Activated CD8-positive, alpha-beta T cell treated with anti-CD3 and anti-CD28 coated beads for 36 hours (primary cell): ENCODE data around the gene VTN. TPM values are rescaled to one million over a fixed set of nuclear protein-coding genes. Genes with fewer than 3 reads are reported as not detected.

Source experiments
- ATAC-seq: fragments of 200-7000 bp; cut with Tn5 transposase; one replicate; pipeline ENCODE4 v1.10.0; 2021; ENCODE audit warnings: mild to moderate bottlenecking, moderate library complexity
- CTCF ChIA-PET: fragments of 350-600 bp; sonication (Branson Sonifier 250); formaldehyde crosslinking; loops from one replicate; lab custom pipeline; 2021; ENCODE audit warnings: antibody characterized with exemption; lab: Charles Lee
- POLR2A ChIA-PET: fragments of 350-600 bp; sonication (Branson Sonifier 250); formaldehyde crosslinking; loops from one replicate; lab custom pipeline; 2021; ENCODE audit warnings: antibody characterized with exemption; lab: Charles Lee
- DNase-seq: peaks from one replicate; pipeline ENCODE4 v3.0.0-alpha.2; 2020
- H3K27ac Mint-ChIP-seq: one replicate; pipeline ENCODE4 v1.8.0; 2021; ENCODE audit warnings: mild to moderate bottlenecking, mixed read lengths
- H3K27me3 Mint-ChIP-seq: one replicate; pipeline ENCODE4 v1.8.0; 2021; ENCODE audit warnings: mixed read lengths
- H3K36me3 Mint-ChIP-seq: one replicate; pipeline ENCODE4 v1.8.0; 2021; ENCODE audit warnings: low read depth, mixed read lengths
- H3K4me1 Mint-ChIP-seq: one replicate; pipeline ENCODE4 v1.8.0; 2021; ENCODE audit warnings: low read depth, mixed read lengths
- H3K4me3 Mint-ChIP-seq: one replicate; pipeline ENCODE4 v1.8.0; 2021; ENCODE audit warnings: mild to moderate bottlenecking, moderate library complexity, mixed read lengths
- H3K9me3 Mint-ChIP-seq: one replicate; pipeline ENCODE4 v1.8.0; 2021; ENCODE audit warnings: mixed read lengths
- CTCF ChIP-seq: fragments of 200-600 bp; IDR thresholded peaks from one replicate; pipeline ENCODE4 v1.8.0; 2022; ENCODE audit warnings: antibody characterized with exemption, mild to moderate bottlenecking
- intact Hi-C: fragments of 100-400 bp; cut with micrococcal nuclease; formaldehyde crosslinking; loops from one replicate; pipeline ENCODE4 v1.10.0; 2022
- total RNA-seq, 2 experiments: library from RNA; stranded (reverse); gene quantifications; one replicate each; pipeline ENCODE4 v1.2.3, GENCODE V29; 2021

VTN gene
- total RNA-seq, 2 experiments from 2014 or later, result 0.11 TPM; not detected in 1

GRCh38 chr17:28390141-28390540 lies 20.0 kb upstream of the VTN start:
- Mint-ChIP-seq H3K9me3 (no peaks in the 10 kb centered on the region), H3K4me3 (no peak overlapping the region), H3K4me1 (peaks cover 4% of the 10 kb centered on the region), H3K36me3 (peaks cover 29% of the 10 kb centered on the region), H3K27ac (no peak overlapping the region), H3K27me3 (no peaks in the 10 kb centered on the region)
- DNase-seq (no peak), ATAC-seq (no peak)
- ChIA-PET CTCF (no interaction called here), POLR2A (no interaction called here)
- intact Hi-C loops, result no loop called here
- TF ChIP-seq CTCF, result no peak

GRCh38 chr17:28388106-28388505 lies 18.0 kb upstream of the VTN start:
- no peak overlapping the region for H3K27ac Mint-ChIP-seq
- H3K36me3 Mint-ChIP-seq, result peaks cover 24% of the 10 kb centered on the region
- CTCF ChIA-PET, result no interaction called here

DNA sequence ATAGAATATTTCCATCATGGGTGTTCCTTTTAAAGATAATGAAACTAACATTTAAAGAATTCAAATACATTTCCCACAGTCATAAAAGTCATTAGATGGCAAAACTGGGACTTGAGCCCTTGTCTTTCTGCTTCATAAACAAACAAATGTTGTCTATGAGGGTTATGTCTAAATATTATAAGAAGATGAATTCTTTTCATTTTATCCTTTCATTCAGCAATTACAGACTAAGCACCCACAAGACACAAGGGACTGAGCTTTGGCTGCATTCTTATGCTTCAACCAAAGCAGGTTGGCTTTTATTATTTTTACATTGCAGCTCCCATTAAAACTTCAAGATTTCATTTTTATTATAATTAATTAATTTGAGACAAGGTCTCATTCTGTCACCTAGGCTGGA lies 16.3 kb upstream of the VTN start:
- Mint-ChIP-seq H3K27me3 (peaks cover 2% of the 10 kb centered on the region), H3K9me3 (no peaks in the 10 kb centered on the region), H3K36me3 (peaks cover 29% of the 10 kb centered on the region), H3K27ac (no peak overlapping the region), H3K4me3 (no peak overlapping the region), H3K4me1 (peaks cover 20% of the 10 kb centered on the region)
- CTCF ChIA-PET, result interaction anchor here (1.0 to 1.4 kb wide), 4 partner anchors 19 to 135 kb away, joined by 3 to 6 read pairs (median 4); no protein-coding TSS in a partner anchor
- ATAC-seq (no peak), DNase-seq (no peak)
- no peak for TF ChIP-seq CTCF
- POLR2A ChIA-PET, result interaction anchor here (1.2 to 3.5 kb wide), 3 partner anchors 18 to 30 kb away, joined by 3 to 17 read pairs (median 15); partner anchors contain the start of gene POLDIP2
- intact Hi-C loops, result no loop called here

More at GRCh38 chr17:28388106-28388505, 18.0 kb upstream of the VTN start:
- TF ChIP-seq CTCF, result no peak
- H3K4me1 Mint-ChIP-seq, result peaks cover 14% of the 10 kb centered on the region
- H3K9me3 Mint-ChIP-seq, result no peaks in the 10 kb centered on the region
- DNase-seq (no peak), ATAC-seq (no peak)
- POLR2A ChIA-PET, result interaction anchor here (1.1 to 1.5 kb wide), 2 partner anchors 16 to 30 kb away, joined by 3 to 6 read pairs; no protein-coding TSS in a partner anchor
- H3K27me3 Mint-ChIP-seq, result no peaks in the 10 kb centered on the region
- H3K4me3 Mint-ChIP-seq, result no peak overlapping the region
- intact Hi-C loops, result no loop called here

- Mint-ChIP-seq H3K27me3 (peaks cover 2% of the 10 kb centered on the region), H3K4me3 (peak overlapping the region; percentile 84), H3K9me3 (no peaks in the 10 kb centered on the region), H3K36me3 (peaks cover 28% of the 10 kb centered on the region), H3K4me1 (peaks cover 20% of the 10 kb centered on the region), H3K27ac (peak overlapping the region; percentile 48)
- DNase-seq, result peak; percentile 47
- POLR2A ChIA-PET, result interaction anchor here (1.2 to 3.5 kb wide), 7 partner anchors 12 to 293 kb away, joined by 3 to 22 read pairs (median 8); partner anchors contain the start of genes POLDIP2, SARM1 and SEBOX
- intact Hi-C loops, result no loop called here
- CTCF ChIA-PET, result interaction anchor here (1.1 to 1.8 kb wide), 5 partner anchors 28 to 164 kb away, joined by 3 to 9 read pairs (median 6); partner anchors contain the start of gene POLDIP2
- ATAC-seq, result no peak
- TF ChIP-seq CTCF, result no peak
Observed at GRCh38 chr17:28385406-28385805, 15.3 kb upstream of the VTN start.

DNA sequence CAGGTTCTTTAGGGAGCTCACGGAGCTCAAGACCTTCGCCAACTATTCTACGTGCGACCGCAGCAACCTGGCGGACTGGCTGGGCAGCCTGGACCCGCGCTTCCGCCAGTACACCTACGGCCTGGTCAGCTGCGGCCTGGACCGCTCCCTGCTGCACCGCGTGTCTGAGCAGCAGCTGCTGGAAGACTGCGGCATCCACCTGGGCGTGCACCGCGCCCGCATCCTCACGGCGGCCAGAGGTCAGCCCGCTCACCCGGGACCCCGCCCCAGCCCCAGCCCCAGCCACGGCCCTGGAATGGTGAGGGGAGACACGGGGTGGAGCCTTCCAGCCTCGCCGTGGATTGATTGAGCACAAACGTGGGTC lies 14.9 kb upstream of the VTN start:
- DNase-seq (no peak), ATAC-seq (no peak)
- CTCF ChIA-PET, result interaction anchor here (1.1 to 1.8 kb wide), 4 partner anchors 27 to 165 kb away, joined by 3 to 9 read pairs (median 4); partner anchors contain the start of gene POLDIP2
- Mint-ChIP-seq H3K9me3 (no peaks in the 10 kb centered on the region), H3K27ac (peak overlapping the region; percentile 63), H3K36me3 (peaks cover 28% of the 10 kb centered on the region), H3K27me3 (peaks cover 2% of the 10 kb centered on the region), H3K4me1 (peaks cover 20% of the 10 kb centered on the region), H3K4me3 (peak overlapping the region; percentile 84)
- POLR2A ChIA-PET, result interaction anchor here (0.6 to 3.5 kb wide), 10 partner anchors 12 to 294 kb away, joined by 3 to 22 read pairs (median 4); partner anchors contain the start of genes POLDIP2, SARM1 and SEBOX
- intact Hi-C loops, result no loop called here
- no peak for TF ChIP-seq CTCF
